OCI-LY7 (cell line): ENCODE measurements around the gene SFI1.

ENCODE experiments used
- CTCF ChIP-seq: fragments of 200-600 bp; sonication (generic); conservative IDR thresholded peaks from 2 replicates; pipeline ENCODE4 v1.5.1; 2014; ENCODE audit warnings: mild to moderate bottlenecking, antibody characterized with exemption, low read length, moderate library complexity, mixed read lengths
- EZH2phosphoT487 ChIP-seq: fragments of 200-600 bp; sonication (generic); IDR thresholded peaks from 2 replicates; pipeline ENCODE4 v1.6.1; 2018; ENCODE audit warnings: low read depth, borderline replicate concordance, mild to moderate bottlenecking, mixed run types, antibody characterized with exemption, low read length, moderate library complexity, mixed read lengths

- TF ChIP-seq CTCF (no peak), EZH2phosphoT487 (no peak)
Measured at GRCh38 chr22:31461699-31462098, 34.6 kb upstream of the SFI1 start.
